HG03196 (cell line): ENCODE data around the gene DHCR7.

Source experiments
- ATAC-seq: cut with Tn5 transposase; IDR thresholded peaks from one replicate; pipeline ENCODE4 v1.9.1; 2021; ENCODE audit not compliant: unreplicated experiment

DHCR7 gene

DNA sequence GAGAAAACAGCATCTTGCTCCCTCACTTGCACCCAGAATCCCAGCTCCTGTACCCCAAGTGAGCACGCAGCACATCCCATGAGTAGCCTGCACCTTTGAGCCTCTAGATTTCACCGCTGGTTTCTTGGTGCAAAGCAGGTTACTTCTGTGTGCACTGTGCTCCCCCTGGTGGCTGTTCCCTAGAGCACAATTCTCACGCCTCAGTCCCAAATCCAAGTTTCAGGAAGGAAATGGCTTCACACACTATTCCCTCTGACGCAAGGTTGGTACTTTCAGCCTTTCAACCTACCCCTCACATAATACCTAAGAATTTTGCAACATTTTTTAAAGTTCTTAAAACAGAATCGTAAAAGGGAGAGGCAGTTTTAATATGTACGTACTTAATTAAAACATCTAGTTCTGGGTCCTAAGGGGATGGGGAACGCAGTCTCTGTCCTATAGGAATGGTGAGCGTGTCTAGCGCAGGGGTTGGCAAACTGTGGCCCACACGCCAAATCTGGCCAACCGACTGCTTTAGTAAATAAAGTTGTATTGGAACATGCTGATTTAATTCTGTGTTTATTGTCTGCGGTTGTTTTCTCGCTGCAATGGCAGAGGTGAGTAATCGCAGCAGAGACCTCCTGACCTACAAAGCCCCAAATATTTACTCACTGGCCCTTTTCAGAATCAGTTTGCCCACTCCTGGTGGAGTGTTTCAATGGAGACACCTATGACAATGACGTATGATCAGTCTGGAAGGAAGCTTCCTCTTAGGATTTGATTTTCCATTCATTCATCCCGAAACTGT, 27.5 kb downstream of the DHCR7 start:
- ATAC-seq = no peak

DNA sequence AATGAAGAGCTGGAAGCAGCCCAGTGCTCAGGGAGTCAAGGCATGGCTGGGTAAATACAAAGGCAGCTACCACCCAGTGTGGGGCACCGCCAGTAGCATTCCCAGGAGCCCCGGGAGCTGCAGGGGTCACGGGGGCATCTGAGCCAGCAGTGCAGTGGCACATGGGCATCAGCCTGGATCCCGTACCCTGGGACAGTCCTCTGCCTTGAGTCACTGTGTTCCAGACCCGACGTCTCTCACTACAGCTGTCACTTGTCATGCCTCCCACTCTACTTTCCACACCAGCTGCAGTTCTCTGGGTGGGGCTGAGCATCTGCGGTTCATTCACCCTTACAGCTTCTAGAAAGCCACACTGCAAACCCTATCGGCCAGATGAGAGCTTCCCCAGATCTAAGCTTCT, 29.6 kb downstream of the DHCR7 start:
- ATAC-seq = no peak

DNA sequence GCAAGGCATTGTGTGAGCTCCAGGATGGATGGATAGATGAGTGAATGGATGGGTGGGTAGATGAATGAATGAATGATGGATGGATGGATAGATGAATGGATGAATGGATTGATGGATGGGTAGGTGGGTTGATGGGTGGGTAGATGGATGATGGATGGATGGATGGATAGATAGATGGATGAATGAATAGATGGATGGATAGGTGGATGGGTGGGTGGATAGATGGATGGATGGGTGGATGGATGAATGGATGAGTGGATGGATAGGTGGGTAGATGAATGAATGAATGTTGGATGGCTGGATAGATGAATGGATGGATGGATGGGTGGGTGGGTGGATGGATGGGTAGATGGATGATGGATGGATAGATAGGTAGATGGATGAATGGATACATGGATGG, 33.5 kb downstream of the DHCR7 start:
- ATAC-seq = no peak

DNA sequence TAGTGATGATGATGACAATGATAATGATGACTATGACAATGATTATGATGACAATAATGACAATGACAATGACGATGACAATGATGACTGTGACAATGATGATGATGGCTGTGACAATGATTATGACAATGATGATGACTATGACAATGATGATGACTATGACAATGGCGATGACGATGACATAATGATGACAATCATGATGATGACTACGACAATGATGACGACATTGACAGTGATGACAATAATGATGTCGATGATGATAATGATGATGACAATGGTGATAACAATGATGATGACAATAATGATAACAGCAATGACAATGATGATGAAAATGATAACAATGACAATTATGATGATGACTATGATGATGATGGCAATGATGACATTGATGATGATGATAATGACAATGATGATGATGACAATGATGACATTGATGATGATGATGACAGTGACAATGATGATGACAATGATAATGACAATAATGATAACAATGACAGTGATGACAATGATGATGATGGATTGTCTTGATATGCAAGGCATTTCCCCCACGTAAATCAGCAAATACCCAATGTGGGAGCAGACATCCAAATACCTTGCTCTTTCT, 37.7 kb downstream of the DHCR7 start:
- ATAC-seq = no peak

DNA sequence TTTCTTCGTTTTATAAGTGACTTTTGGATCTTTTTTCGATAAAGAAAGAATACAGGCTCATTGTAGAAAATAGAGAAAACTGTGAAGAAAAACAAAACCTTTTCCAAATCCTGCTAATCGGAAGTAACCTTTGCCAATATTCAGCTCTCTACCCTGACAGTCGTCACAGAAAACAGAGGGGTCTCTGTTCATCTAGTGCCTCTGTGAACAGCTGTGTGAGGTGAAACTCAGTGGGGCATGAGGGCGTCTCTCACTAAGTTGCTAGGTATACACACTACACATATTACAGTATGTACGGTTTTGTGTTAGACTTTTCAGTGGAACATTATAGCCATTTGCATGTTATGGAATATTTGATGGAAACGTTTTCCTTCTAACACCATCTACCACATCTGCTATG, 39.4 kb downstream of the DHCR7 start:
- ATAC-seq = no peak

DNA sequence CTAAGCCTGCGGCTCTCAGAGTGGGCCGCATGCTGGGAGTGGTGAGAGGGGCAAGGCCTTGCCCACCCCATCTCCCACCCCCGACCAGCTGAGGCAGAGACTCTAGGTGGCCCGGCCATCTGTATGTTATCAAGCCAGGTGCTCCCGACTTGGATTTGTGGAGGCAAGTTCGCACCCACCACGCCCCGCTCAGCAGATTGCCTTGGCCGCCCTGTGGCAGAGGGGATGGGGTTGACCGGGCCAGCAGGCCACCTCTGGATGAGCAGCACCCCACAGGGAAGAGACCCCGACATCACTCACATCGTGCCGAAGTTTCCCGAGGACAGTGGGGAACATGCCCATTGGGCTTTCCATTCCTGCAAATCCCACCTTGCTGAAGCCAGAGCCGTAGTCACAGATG, 40.8 kb downstream of the DHCR7 start:
- ATAC-seq = no peak

DNA sequence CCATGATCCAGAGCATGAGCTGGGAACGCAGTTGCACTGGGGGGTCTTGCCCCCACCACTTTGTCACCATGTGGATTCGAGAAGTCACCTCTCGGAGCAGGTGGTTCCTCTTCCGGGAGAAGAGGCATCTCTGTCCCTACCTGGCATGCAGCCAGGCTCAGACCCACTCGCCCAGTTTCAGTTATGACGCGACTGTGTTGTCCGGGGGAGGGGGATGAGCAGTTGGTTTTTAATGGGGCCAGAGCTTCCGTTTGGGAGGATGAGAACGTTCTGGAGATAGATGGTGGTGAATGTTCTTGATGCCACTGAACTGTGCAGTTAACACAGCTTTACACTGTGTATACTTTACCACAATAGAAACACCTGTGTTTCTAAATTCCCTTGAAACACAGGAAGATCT, 41.5 kb downstream of the DHCR7 start:
- no peak for ATAC-seq

DNA sequence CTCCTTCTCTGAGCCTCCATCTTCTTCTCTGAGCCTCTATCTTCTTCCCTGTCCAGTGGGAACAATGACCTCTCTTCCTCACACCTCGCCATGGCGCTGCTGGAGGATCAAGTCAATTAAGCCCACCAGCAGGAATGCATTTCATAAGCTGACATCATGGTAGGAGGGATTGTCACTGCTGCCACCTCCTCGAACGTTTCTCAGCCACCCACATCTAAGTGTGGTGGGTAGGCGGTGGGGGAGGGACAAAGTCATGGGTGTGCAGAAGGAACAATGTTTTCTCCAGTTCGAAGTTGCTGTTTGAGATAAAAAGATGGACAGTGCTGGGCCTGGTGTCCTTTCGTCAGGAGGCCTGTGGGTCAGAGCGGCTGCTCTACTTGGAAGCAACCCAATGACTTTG, 44.0 kb downstream of the DHCR7 start:
- no peak for ATAC-seq

DNA sequence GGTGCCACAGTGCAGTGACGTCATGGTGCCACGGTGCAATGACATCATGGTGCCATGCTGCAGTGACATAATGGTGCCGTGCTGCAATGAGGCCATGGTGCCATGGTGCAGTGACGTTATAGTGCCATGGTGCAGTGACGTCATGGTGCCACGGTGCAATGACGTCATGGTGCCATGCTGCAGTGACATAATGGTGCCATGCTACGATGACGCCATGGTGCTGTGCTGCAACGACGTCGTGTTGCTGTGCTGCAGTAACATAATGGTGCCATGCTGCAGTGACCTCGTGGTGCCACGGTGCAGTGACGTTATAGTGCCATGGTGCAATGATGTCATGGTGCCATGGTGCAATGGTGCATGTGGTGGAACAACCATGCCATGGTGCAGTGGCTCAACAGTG, 45.3 kb downstream of the DHCR7 start:
- no peak for ATAC-seq

DNA sequence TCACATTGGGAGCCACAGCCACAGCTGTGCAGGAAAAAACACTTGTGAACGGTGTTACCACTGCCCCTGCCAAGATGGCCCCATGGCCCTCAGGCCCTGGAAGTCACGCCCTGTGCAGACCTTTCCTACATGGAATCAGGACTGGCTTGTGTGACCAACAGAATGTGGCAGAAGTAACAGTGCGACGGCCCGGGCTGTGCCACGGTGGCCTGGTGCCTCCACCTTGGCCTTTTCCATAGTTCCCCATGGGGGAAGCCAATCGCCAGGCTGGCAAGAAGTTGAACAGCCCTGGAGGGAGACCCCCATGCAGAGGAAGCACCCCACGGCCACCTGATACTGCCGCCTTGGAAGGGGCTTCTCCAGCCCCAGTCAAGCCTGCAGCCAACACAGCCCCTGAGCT, 48.0 kb downstream of the DHCR7 start:
- no peak for ATAC-seq

DNA sequence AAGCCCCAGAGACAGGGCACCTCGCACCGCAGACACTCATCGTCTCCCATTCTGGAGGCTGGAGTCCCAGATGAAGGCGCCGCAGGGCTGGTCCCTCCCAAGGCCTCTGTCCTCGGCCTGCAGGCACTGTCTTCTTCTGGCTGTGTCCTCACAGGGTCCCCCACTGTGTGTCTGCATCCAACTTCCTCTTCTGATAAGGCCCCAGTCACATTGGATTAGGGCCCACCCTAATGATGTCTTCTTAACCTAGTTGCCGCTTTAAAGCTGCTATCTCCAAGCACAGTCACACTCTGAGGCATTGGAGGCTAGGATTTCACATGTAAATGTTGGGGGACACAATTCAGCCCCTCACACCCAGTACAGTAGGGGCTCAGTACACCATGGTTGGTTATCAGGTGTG, 48.9 kb downstream of the DHCR7 start:
- ATAC-seq = no peak

DNA sequence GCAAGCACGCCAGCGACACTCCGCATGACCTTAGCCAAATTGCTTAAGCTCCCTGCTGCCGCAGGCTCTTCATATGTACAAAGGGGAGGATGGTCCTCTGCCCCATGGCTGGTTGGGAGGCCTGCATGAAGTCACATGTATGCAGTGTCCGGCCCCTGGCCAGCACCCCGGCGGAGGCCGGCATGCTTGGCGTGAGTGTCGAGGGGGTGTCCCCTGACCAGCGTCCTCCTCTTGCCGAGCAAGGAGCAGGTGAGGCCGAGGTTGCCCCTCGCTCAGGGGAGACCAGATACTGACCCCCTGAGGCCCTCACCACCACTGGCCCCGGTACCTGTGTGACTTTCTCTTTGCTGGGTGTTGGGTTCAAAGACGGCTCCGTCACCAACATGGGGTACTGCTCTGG, 50.2 kb downstream of the DHCR7 start:
- ATAC-seq = no peak

DNA sequence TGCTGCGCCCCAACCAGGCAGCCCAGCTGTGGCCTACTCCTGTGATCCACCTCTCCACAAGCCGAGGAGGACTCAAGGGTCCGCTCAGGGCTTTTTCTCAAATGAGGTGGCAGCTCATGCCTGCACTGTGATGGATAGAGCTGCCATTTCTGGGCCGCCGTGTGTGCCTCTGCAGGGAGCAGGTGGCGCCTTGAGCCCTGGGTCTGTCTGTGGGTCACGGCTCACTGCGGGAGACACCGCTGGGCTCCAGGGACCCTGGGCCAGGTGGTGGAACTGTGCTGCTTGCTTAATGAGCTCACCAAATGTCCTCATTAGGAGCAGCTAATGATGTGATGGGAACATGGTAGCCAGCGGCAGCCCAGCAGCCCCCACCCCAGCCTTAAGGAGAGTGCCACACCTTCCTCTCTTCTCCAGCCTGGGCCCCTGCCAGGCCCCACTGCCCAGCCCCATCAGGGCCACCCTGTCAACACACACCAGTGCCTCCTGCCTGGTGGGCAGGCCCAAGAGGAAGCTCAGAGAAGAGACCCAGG, 50.8 kb downstream of the DHCR7 start:
- ATAC-seq = no peak

DNA sequence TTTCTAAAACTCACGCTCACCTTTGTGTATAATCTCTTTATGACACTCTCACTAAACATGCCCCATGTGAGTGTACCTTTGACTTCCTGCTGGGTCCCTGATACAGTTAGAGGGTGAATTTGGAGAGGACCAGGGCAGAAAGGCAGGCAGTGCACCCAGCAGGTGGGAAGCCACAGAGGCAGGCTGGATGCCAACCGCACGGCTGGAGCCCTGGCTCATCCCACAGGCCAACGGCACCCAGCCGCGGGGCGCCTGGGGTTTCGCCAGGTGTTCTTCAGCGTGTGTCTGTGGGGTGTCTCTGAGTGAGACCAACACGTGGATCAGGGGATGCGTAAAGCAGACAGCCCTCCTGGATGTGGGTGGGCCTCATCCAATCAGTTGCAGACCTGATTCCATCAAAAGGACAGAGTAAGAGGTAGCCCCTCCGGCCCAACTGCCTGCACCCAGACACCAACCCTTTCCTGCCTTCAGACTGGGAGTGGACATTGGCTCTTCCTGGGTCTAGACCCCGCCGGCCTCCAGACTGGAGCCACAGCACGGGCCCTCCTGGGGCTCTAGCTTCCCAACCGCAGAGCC, 51.6 kb downstream of the DHCR7 start:
- no peak for ATAC-seq

DNA sequence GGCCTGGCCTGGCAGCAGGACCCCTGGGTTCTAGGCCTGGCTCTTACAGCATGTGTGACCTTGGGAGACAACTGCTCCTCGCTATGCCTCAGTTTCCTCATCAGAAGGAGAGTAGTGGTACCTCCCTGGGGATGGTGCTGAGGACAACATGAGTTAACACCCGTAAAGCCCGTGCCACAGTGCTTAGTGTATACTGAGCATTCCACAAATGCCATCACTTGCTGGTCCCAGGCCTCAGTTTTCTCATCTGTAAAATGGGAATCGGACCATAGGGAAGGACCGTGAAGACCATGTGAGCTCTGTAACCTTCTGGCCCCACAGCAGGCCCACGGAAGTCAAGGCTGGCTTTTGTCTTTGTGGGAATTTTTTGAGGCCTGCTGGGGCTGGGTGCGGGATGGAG, 52.4 kb downstream of the DHCR7 start:
- no peak for ATAC-seq

DNA sequence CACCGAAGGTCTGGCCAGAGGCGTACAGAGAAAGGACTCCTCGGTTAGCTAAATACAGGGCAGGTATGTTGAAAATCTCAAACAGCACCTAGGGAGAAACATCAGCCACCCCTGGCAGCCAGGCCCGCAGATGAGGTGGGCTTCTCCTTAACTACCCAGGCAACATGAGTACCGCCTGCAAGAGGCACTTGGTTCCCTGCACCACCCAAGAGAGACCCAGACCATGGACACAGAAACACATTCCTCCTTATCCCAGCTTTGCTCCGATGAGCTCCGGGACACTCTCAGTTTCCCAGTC, 53.0 kb downstream of the DHCR7 start:
- no peak for ATAC-seq

DNA sequence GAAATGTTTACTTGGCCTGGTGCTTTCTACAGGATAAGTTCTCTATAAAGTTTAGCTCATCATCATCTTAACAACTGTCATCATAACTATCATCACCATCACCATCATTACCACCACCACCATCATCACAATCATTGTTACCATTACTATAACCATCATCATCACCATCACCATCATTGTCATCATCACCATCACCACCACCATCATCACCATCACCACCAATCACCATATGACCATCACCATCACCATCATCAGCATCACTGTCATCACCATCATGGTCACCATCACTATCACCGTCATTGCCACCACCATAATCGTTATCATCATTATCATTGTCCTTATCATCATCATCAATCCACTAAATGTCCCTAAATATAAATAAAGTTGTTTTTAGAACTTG, 54.9 kb downstream of the DHCR7 start:
- ATAC-seq = no peak

DNA sequence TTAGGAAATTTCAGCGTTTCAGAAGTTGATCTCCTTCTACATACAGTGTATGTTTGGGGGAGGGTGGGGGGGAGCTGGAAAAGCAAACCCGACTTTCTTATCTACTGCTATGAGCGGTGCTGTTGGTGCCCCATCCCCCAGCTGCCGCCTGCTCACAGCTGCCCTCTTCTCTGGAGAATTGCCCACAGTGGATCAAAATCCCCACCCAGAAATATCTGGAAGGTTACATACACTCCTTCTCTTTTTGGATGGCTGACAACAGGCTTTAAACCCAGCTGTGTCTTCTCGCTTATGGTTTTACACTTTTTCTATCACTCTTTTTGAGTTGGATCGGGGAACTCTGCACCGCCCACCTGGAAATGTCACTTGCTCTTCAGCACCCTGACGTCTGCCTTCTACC, 56.4 kb downstream of the DHCR7 start:
- ATAC-seq = no peak

DNA sequence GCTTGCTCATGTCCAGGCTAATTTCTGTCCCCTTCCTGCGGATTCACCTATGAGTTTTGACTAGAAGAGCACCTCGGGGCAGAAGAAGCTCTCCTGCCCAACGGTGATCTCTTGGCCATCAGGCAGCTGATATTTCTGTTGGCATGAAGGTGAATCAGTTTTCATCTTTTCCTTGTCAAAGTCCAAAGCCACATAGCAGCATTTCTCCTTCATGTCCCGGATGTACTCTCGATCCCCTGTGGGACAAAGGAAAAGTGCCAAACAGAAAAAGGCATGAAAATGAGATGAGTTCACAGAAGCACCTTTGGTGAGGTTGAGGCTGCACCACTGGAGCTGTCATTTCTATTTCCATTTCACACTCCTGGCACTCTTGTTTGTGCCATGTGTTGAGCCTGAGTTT, 56.8 kb downstream of the DHCR7 start:
- no peak for ATAC-seq

DNA sequence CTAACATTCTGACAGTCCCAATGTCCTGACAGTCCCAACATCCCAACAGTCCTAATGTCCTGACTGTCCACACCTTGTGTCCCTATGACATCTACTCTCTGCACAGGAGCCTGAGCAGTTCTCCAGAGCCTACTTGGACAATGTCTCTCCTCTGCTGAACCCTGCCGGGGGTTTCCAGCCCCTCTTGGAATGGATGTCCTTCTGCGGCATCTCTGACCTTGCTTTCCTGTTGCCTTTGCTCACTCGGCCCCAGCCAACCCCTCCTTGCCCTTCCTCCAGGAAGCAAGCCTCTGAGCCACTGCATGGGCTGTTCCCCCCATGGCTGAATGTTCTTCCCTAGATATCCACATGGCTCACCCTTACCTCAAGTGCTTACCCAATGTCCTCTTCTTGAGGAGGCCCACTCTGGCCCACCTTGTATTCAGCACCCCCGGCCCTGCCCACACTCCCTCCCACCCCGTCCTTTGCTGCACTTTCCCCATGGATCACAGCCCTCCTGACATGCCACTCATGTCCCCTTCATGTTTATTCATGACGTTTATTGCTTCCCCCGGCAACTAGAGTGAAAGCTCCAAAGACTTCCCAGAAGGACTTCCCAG, 59.5 kb downstream of the DHCR7 start:
- ATAC-seq = no peak

DNA sequence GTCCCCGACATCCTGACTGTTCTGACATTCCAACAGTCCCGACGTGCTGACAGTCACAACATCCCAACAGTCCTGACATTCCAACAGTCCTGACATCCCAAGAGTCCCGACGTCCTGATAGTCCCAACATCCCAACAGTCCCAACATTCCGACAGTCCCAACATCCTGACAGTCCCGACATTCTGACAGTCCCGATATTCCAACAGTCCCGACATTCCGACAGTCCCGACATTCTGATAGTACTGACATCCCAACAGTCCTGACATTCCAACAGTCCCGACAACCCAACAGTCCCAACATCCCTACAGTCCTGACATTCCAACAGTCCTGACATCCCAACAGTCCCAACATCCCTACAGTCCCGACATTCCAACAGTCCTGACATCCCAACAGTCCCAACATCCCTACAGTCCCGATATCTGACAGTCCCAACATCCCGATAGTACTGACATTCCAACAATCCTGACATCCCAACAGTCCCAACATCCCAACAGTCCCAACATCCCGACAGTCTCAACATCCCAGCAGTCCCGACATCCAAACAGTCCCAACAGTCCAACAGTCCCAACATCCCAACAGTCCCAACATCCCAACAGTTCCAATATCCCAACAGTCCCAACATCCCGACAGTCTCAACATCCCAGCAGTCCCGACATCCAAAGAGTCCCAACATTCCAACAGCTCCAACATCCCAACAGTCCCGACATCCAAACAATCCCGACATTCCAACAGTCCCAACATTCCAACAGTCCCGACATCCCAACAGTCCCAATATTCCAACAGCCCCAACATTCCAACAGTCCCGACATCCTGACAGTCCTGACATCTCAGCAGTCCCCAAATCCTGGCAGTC, 60.2 kb downstream of the DHCR7 start:
- ATAC-seq = no peak
